ENCODE data around the gene GALNT6. TPM values are rescaled to one million over a fixed set of nuclear protein-coding genes. Genes with fewer than 3 reads are reported as not detected.

Gene GALNT6
- total RNA-seq, 4 donors from 2014 or later, result 5.8 to 14.1 (median 9.3) TPM

GRCh38 chr12:51348116-51348515, 43.1 kb downstream of the GALNT6 start:
- Histone ChIP-seq H3K4me1 (no peaks in the 10 kb centered on the region), H3K4me3 (replicated peaks in 1 of 3) (no peak overlapping the region), H3K27me3 (no peaks in the 10 kb centered on the region), H3K9me3 (no peaks in the 10 kb centered on the region), H3K36me3 (no peaks in the 10 kb centered on the region), H3K27ac (no peak overlapping the region)
- DNase-seq, result no peak
- intact Hi-C loops (cut with DNase I), result loop anchor here (10.0 kb wide), 1 partner anchor 523 kb away; no protein-coding TSS in a partner anchor
- TF ChIP-seq CTCF (IDR thresholded peaks at IDR 0.05) (no peak), POLR2A (IDR thresholded peaks at IDR 0.05) (no peak)
- 72 to 77% methylated on average over 4 of the region's 4 CpGs for WGBS, 2 donors

- Histone ChIP-seq H3K27me3 (no peaks in the 10 kb centered on the region), H3K36me3 (no peaks in the 10 kb centered on the region), H3K27ac (no peak within 1 kb of the TSS), H3K4me3 (replicated peaks in 1 of 3) (no peak within 1 kb of the TSS), H3K9me3 (no peaks in the 10 kb centered on the region), H3K4me1 (no peaks in the 10 kb centered on the region)
- WGBS, 2 donors, result 85 to 90% methylated on average over 3 of the region's 3 CpGs
- TF ChIP-seq CTCF (IDR thresholded peaks at IDR 0.05), result no peak
- TF ChIP-seq POLR2A (IDR thresholded peaks at IDR 0.05), result no peak
- DNase-seq, result no peak
- intact Hi-C loops (cut with DNase I), result loop anchor here (10.0 kb wide), 1 partner anchor 522 kb away; no protein-coding TSS in a partner anchor
These were observed 44.6 kb downstream of the GALNT6 start, which contains the start of gene CELA1 for GRCh38 chr12:51346581-51346980. TSS of gene CELA1 (minus strand) at chr12:51346679. CDS start at chr12:51346638, 41 bp downstream.

- Histone ChIP-seq H3K4me1 (peaks cover 0 to 2% of the 10 kb centered on the region in 2 donors), H3K9me3 (no peaks in the 10 kb centered on the region), H3K27me3 (no peaks in the 10 kb centered on the region), H3K4me3 (replicated peaks in 1 of 3) (no peak overlapping the region), H3K36me3 (no peaks in the 10 kb centered on the region), H3K27ac (no peak overlapping the region)
- TF ChIP-seq CTCF (IDR thresholded peaks at IDR 0.05) (no peak), POLR2A (IDR thresholded peaks at IDR 0.05) (no peak)
- no peak for DNase-seq
- WGBS, 2 donors, result 83 to 87% methylated on average over 7 of the region's 7 CpGs
- intact Hi-C loops (cut with DNase I), result loop anchor here (10.0 kb wide), 1 partner anchor 521 kb away; no protein-coding TSS in a partner anchor
These were observed 45.5 kb downstream of the GALNT6 start for GRCh38 chr12:51345681-51346080.

- TF ChIP-seq POLR2A (IDR thresholded peaks at IDR 0.05), result no peak
- no peak for TF ChIP-seq CTCF (IDR thresholded peaks at IDR 0.05)
- Histone ChIP-seq H3K36me3 (no peaks in the 10 kb centered on the region), H3K9me3 (no peaks in the 10 kb centered on the region), H3K27me3 (no peaks in the 10 kb centered on the region), H3K27ac (no peak overlapping the region), H3K4me3 (replicated peaks in 1 of 3) (no peak overlapping the region), H3K4me1 (peaks cover 0 to 2% of the 10 kb centered on the region in 2 donors)
- intact Hi-C loops (cut with DNase I), result loop anchor here (5.0 to 10.0 kb wide), 2 partner anchors 76 to 518 kb away; no protein-coding TSS in a partner anchor
- 96 to 100% methylated on average over 2 of the region's 2 CpGs for WGBS, 2 donors
- DNase-seq, result no peak
These were observed 48.0 kb downstream of the GALNT6 start for GRCh38 chr12:51343201-51343600.

- peaks cover 0 to 2% of the 10 kb centered on the region in 2 donors for H3K4me1 ChIP-seq
- H3K27me3 ChIP-seq, result no peaks in the 10 kb centered on the region
- H3K4me3 ChIP-seq (replicated peaks in 1 of 3), result no peak overlapping the region
- no peaks in the 10 kb centered on the region for H3K9me3 ChIP-seq
- 89 to 92% methylated on average over 10 of the region's 10 CpGs for WGBS, 2 donors
- intact Hi-C loops (cut with DNase I), result loop anchor here (5.0 to 10.0 kb wide), 2 partner anchors 75 to 518 kb away; no protein-coding TSS in a partner anchor
- H3K27ac ChIP-seq, result no peak overlapping the region
- DNase-seq, result no peak
- TF ChIP-seq POLR2A (IDR thresholded peaks at IDR 0.05) (no peak), CTCF (IDR thresholded peaks at IDR 0.05) (no peak)
- no peaks in the 10 kb centered on the region for H3K36me3 ChIP-seq
These were observed 48.8 kb downstream of the GALNT6 start for GRCh38 chr12:51342416-51342815.

Data from thyroid gland (tissue), 4 donors.